Measurements from ENCODE around the gene PLS1. TPM values are rescaled to one million over a fixed set of nuclear protein-coding genes. Genes with fewer than 3 reads are reported as not detected.
"Not testable (repeated sequence)": the region's sequence is repeated elsewhere in the genome, so short reads cannot be mapped to it uniquely, and the experiment has no call there.

Gene PLS1
- total RNA-seq, 1 experiment from 2014 or later: 2.1 TPM

DNA sequence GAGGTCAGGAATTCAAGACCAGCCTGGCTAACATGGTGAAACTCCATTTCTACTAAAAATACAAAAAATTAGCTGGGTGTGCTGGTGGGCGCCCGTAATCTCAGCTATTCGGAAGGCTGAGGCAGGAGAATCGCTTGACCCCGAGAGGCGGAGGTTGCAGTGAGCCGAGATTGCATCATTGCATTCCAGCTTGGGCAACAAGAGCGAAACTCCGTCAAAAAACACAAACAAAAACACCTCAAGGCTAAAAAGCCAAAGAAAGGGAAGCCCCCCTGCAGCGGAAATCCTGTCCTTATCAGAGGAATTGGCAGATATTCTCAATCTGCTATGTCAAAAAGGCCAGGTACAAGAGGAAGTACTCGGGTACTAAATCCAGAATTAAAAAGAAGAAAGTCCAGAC is 15.1 kb upstream of the PLS1 start:
- not testable (repeated sequence) for H3K4me3 ChIP-seq, H3K27me3 ChIP-seq, H3K9me3 ChIP-seq, H3K36me3 ChIP-seq, DNase-seq

DNA sequence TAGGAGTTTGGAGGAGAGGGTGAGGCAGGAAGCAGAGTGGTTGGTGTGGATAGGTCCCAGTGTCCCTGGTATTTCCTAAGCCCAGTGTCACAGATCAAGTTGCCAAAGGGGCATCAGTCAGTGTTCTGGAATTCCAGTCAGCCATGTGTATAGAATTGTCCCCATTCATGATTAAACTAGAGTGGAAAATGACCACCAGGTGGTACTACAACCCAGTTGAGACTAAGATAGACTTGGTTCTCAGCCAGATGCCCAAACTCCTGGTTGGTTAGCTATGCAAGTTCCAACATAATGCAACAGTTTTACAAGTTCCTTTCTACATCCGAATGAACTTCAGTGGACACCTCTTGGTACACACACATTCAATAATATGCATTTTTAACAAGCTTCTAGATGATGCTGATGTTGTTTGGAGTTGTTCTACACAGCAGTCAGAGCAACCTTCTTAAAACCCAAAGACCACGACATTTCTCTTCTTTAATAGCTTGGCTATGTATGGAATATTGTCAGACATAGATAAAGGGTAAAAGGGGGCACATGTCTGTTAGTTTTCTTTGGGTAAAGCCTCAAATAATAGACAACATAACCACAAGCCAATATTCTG is 9.3 kb upstream of the PLS1 start:
- H3K4me3 ChIP-seq: no peak overlapping the region
- H3K27me3 ChIP-seq: peaks cover 10% of the 10 kb centered on the region; the same call in 1 of the 2 replicates
- peak; percentile 42 for DNase-seq
- H3K9me3 ChIP-seq: no peaks in the 10 kb centered on the region
- H3K36me3 ChIP-seq: no peaks in the 10 kb centered on the region

DNA sequence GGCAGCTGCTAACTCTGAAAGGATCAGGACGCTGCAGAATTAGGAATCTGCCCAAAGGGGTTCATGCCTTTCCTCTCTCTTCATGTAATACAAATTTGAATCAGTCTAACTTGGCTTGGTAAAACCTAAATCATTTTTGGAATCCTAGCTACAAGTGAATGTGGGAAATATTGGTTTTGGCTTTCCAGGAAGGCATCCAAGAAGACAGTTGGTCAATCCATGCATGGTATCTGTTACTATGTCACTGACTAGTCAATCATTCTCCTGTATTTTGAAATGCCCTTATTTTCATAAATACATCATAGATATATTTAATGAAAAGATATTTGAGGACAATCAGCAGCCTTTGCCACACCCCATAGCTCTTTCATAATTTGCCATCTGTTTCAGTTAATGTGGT is 7.5 kb upstream of the PLS1 start:
- no peak for DNase-seq
- Histone ChIP-seq H3K36me3 (no peaks in the 10 kb centered on the region), H3K9me3 (no peaks in the 10 kb centered on the region), H3K4me3 (no peak overlapping the region), H3K27me3 (peaks cover 8% of the 10 kb centered on the region; the same call in 1 of the 2 replicates)

DNA sequence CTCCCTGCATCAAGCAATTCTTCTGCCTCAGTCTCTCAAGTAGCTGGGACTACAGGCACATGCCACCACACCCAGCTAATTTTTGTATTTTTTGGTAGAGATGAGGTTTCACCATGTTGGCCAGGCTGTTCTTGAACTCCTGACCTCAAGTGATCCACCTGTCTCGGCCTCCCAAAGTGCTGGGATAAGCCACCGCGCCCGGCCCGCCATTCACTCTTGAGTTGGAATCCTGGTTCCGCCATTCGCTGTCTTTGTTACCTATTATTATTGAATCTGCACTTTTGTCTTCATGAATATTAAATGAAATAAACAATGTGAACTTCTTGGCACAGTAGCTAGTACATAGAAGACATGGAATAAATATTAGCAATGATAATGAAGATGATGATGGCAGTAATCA is 3.9 kb upstream of the PLS1 start:
- DNase-seq, H3K27me3 ChIP-seq, H3K9me3 ChIP-seq, H3K4me3 ChIP-seq, H3K36me3 ChIP-seq: not testable (repeated sequence)

DNA sequence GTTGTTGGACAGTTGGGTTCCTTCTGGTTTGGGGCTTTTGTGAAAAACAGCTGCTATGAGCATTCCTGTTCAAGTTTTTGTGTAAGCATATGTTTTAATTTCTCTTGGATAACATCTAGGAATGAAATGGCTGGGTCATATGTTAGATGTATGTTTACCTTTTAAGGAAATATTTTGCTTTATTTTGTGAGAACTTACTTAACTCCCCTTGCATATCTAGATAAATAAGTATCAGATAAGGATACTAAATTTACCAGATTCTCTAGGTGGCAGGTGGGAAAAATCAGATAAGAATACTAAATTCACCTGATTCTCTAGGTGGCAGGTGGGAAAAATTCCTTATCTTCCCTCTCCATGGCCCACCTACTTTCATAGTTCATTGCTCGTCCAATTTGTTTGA is 1.1 kb upstream of the PLS1 start:
- H3K27me3 ChIP-seq: no peaks in the 10 kb centered on the region
- H3K9me3 ChIP-seq: no peaks in the 10 kb centered on the region
- peak overlapping the region; percentile 60 for H3K4me3 ChIP-seq
- DNase-seq: no peak
- no peaks in the 10 kb centered on the region for H3K36me3 ChIP-seq

DNA sequence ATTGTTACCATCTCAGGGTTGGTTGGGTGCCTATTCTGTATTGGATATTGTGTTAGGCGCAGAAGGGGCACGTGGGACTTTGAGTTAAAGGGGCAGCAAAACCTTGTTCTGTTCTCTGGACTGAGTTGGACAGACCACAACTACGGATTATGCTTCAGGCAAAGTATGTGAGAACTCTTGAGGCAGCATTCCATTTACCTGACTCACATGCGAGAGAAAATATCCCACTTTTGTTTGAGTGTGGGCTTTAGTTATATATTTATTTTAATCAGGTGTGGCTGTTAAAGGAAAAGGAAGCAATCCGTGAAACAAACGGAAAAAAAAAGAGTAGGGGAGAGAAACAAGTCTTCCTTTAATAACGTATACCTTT is 627 bp upstream of the PLS1 start:
- no peaks in the 10 kb centered on the region for H3K36me3 ChIP-seq
- no peaks in the 10 kb centered on the region for H3K9me3 ChIP-seq
- no peaks in the 10 kb centered on the region for H3K27me3 ChIP-seq
- H3K4me3 ChIP-seq: peak overlapping the region; percentile 60
- peak; percentile 13 for DNase-seq

DNA sequence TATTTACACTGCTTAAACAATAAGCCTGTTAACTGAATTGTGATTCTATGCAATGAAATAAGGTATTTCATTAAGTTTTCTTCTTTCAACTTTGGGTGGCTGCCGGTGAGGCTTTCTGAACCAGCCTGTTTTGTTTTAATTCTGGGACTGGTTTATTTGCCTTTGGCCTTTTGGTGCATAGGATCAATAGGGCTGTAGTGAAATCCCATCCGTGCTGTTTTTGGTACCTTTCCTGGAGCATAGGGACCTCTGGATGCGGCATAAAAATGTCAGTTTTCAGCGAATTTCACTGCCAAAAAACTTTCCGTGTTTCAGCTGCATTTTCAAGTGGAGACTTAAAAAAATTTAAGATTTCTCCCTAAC is 514 bp downstream of the PLS1 start:
- DNase-seq: no peak
- Histone ChIP-seq H3K36me3 (no peaks in the 10 kb centered on the region), H3K4me3 (peak overlapping the region; percentile 60), H3K9me3 (no peaks in the 10 kb centered on the region), H3K27me3 (no peaks in the 10 kb centered on the region)

DNA sequence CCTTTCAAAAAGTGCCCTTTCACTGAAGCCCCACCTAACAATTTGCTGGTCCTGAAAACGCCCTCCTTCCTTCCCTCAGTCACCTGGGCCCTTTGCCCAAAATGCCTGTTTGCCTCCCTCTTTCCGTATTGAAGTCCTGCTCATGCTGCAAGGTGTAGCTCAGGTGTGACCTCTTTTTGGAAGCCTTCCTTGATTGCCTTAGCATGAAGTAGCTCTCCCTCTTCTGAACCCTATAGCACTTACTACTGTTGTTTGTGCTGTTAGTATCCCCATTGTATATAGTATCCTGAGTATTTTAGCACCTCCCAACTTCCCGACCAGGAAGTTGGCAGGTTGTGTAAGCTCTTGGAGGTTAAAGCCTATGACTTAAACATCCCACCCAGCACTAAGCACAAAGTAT is 1.7 kb downstream of the PLS1 start:
- no peaks in the 10 kb centered on the region for H3K27me3 ChIP-seq
- DNase-seq: no peak
- no peaks in the 10 kb centered on the region for H3K9me3 ChIP-seq
- no peaks in the 10 kb centered on the region for H3K36me3 ChIP-seq
- H3K4me3 ChIP-seq: no peak overlapping the region

DNA sequence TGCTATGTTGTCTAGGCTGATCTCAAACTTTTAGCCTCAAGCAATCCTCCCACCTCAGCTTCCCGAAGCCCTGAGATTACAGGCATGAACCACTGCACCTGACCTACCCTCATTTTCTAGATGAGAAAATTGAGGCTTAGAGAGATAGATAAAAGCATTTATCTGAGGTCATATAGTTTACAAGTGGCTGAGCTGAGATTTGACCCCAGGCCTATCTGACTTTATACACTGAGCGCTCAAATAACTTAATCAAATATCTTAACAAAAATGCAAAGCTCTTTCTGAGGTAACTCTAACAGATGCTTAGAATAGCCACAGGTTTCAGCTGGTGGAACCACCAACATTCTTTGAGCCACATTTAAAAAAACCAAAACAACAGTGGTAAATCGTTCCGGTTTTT is 5.5 kb downstream of the PLS1 start:
- no peak for DNase-seq
- Histone ChIP-seq H3K36me3 (no peaks in the 10 kb centered on the region), H3K9me3 (no peaks in the 10 kb centered on the region), H3K27me3 (no peaks in the 10 kb centered on the region), H3K4me3 (no peak overlapping the region)

DNA sequence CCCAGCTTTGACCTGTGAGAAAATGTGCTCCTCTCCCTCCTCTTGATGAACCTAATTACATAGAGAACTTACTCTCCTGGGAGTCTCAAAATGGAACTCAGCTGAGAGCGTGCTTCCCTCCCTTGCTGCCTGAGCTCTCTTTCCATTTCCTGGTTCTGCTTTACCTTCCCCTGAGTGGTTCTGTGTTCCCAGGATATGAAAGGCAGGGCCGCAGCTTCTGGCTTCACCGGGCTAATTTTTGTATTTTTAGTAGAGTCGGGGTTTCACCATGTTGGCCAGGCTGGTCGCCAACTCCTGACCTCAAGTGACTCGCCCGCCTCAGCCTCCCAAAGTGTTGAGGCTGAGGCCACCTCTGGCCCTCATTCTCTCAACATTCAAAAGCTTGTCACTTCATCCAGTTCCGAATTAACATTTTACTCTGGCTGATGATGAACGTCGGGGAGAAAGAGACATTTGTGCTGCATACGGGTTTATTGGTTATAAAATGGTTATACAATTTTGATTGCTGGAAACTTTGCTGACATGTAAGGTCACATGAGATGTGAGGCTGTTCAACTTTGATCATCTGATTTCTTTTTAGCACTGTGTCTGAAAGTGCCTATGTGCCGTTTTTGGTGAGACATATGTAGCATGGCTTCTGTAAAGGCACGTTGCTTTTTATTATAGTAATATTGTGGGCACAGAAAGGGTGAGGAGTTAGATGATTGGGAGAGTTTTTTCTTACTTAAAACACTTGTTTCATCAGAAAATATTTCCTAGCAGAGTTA is 6.6 kb downstream of the PLS1 start:
- H3K9me3 ChIP-seq: no peaks in the 10 kb centered on the region
- no peak for DNase-seq
- no peaks in the 10 kb centered on the region for H3K27me3 ChIP-seq
- H3K4me3 ChIP-seq: no peak overlapping the region
- H3K36me3 ChIP-seq: no peaks in the 10 kb centered on the region

DNA sequence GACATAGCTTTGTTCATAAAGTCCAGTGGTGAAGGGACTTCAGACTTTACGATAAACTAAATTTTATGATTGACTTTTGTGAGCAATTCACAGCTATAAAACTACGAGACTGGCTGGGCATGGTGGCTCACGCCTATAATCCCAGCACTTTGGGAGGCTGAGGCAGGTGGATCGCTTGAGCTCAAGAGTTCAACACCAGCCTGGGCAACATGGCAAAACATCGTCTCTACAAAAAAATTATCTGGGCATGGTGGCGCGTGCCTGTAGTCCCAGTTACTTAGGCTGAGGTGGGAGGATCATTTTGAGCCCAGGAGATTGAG is 7.2 kb downstream of the PLS1 start:
- not testable (repeated sequence) for H3K27me3 ChIP-seq, H3K36me3 ChIP-seq, DNase-seq, H3K4me3 ChIP-seq, H3K9me3 ChIP-seq

DNA sequence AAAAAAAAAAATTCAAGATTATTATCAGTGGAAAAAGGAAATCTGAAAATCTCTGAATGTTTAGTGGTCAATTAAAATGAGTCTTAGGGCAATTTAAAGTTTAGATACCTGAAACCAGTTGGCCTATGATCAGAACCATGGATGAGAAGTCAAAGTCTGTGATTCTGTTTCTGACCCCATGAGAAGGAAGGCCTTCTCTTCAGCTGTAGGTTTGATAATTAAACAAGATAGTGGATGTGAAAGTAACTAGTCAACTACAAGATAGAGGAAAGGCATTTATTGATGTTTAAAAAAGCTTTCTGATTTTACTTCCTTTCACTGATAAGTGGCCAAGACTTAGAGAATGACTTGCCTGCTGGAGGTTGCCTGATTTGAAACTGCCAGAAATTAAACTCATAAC is 8.7 kb downstream of the PLS1 start:
- DNase-seq: no peak
- Histone ChIP-seq H3K4me3 (no peak overlapping the region), H3K36me3 (no peaks in the 10 kb centered on the region), H3K27me3 (no peaks in the 10 kb centered on the region), H3K9me3 (no peaks in the 10 kb centered on the region)

DNA sequence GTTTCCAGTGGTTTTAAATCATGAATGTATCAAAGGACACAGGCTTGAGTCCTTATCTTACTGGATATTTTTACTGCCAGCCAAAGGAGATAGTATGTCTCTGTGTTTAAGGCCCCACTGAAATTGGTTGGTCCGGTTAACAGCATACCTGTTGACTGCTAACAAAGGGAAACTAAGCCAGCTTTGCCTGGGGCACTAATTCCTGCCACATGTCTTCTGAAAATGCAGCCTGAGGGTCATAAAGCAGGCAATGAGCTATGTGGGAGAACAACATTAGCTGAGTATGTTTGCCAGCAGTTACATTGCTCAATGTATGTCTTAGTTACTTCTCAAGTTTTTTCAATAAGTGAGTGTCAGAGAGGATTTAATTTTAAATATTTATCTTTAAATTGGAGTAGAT is 12.4 kb downstream of the PLS1 start:
- Histone ChIP-seq H3K4me3 (no peak overlapping the region), H3K36me3 (no peaks in the 10 kb centered on the region), H3K27me3 (no peaks in the 10 kb centered on the region), H3K9me3 (no peaks in the 10 kb centered on the region)
- no peak for DNase-seq

DNA sequence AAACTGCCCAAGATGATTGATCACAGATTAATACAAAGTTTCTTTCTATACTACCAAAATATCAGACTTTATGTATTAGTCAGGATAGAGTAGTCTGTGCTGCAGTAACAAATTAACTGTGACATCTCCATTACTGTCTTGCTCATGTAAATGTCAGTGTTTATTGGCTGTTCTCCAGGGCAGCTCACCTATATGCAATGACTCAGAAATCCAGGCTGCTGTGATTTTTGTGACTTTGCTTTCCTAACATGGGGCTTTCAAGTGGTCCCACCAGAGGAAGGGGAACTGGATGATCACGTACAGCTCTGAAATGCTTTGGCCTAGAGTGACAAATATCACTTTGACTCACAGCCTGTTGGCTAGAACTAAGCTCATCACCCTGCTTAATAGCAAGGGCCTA is 12.9 kb downstream of the PLS1 start:
- no peak for DNase-seq
- H3K4me3 ChIP-seq: no peak overlapping the region
- H3K9me3 ChIP-seq: no peaks in the 10 kb centered on the region
- H3K27me3 ChIP-seq: no peaks in the 10 kb centered on the region
- no peaks in the 10 kb centered on the region for H3K36me3 ChIP-seq

DNA sequence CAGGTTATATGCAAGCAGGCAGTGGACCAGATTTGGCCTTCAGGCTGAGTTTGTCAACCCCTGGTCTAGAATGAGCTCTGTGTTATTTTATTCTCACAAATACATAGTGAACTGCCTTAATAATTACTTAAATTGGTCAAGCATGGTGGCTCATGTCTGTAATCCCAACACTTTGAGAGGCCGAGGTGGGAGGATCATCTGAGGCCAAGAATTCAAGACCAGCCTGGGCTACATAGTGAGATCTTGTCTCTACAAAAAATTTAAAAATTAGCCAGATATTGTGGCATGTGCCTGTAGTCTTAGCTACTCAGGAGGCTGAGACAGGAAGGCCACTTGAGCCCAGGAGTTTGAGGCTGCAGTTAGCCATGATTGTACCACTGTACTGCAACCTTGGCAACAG is 15.0 kb downstream of the PLS1 start:
- Histone ChIP-seq H3K4me3 (no peak overlapping the region), H3K27me3 (no peaks in the 10 kb centered on the region), H3K9me3 (no peaks in the 10 kb centered on the region), H3K36me3 (no peaks in the 10 kb centered on the region)
- DNase-seq: no peak

DNA sequence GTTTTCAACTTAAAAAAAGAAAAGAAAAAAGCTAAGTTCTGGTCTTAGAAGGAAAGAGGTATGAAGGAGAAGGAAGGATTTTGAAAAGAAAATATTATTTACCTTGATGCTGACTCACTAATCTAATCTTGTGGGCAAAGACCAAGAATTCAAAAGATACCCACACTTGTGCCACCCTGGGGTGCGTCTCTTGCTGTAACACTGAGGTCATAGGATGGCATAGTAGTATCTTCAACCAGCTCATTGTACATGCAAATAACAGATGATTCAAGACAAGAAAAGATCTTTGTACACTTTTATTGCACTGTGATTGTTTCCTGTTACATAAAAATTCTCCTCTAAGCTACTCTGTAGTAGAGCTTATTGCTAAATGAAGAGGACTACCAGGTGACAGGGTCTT is 17.3 kb downstream of the PLS1 start:
- Histone ChIP-seq H3K9me3 (no peaks in the 10 kb centered on the region), H3K36me3 (no peaks in the 10 kb centered on the region), H3K27me3 (no peaks in the 10 kb centered on the region), H3K4me3 (no peak overlapping the region)
- no peak for DNase-seq

DNA sequence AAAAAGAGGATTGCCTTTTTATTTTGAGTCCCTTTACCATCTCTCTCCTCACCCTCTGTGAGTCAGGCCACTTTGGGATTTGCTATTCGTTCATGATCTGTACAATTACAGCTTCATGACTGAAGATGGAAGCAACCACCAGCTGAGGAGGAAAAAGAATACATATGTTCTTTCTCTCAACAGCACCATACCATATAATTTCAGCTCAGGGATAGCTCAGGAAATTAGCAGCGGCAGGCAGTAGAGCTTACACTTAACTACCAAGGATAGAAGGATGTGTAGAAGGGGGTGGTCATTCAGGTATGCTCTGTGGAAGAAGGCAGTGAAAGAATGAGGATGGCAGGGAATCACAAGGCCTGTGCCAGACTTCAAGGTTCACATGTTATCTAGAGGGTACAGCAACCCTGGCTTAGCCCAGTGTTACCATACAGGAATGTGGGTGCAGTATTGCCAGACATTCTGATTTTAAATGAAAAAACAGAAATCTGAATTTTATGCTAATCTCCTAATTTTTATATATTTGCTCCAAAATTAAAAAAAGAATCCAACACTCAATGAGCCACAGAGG is 17.9 kb downstream of the PLS1 start:
- no peak overlapping the region for H3K4me3 ChIP-seq
- H3K36me3 ChIP-seq: no peaks in the 10 kb centered on the region
- no peaks in the 10 kb centered on the region for H3K27me3 ChIP-seq
- DNase-seq: no peak
- no peaks in the 10 kb centered on the region for H3K9me3 ChIP-seq

DNA sequence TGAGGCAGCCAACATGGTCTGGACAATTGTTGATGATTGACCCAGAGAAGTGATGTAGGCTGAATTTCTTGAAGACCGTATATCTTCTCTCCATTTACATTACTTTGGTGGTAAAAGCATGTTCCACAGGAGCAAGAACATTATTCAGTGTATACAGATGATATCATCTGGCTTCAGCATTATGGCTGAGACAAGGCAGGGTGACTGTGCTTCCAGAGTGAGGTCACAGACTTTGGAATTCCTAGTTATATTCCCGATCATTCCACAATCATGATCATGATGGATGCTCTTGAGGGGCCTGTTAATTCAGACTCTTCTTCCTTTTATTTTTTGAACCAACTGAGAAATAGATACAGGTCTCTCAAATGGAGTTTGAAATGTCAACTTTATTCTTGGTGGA is 19.0 kb downstream of the PLS1 start:
- no peak for DNase-seq
- Histone ChIP-seq H3K9me3 (no peaks in the 10 kb centered on the region), H3K4me3 (no peak overlapping the region), H3K27me3 (no peaks in the 10 kb centered on the region), H3K36me3 (no peaks in the 10 kb centered on the region)
